ENCODE data around the gene PRKD1. TPM values are rescaled to one million over a fixed set of nuclear protein-coding genes. Genes with fewer than 3 reads are reported as not detected.

PRKD1 gene
- total RNA-seq, 1 donor from 2014 or later, result 13.5 TPM

- no peaks in the 10 kb centered on the region for H3K27me3 Mint-ChIP-seq (ENCODE audit: low read depth)
- H3K9me3 Mint-ChIP-seq, result peaks cover 3% of the 10 kb centered on the region
- peak overlapping the region; percentile 69 for H3K27ac Mint-ChIP-seq (ENCODE audit: unreplicated experiment)
- TF ChIP-seq, protein P1, sequence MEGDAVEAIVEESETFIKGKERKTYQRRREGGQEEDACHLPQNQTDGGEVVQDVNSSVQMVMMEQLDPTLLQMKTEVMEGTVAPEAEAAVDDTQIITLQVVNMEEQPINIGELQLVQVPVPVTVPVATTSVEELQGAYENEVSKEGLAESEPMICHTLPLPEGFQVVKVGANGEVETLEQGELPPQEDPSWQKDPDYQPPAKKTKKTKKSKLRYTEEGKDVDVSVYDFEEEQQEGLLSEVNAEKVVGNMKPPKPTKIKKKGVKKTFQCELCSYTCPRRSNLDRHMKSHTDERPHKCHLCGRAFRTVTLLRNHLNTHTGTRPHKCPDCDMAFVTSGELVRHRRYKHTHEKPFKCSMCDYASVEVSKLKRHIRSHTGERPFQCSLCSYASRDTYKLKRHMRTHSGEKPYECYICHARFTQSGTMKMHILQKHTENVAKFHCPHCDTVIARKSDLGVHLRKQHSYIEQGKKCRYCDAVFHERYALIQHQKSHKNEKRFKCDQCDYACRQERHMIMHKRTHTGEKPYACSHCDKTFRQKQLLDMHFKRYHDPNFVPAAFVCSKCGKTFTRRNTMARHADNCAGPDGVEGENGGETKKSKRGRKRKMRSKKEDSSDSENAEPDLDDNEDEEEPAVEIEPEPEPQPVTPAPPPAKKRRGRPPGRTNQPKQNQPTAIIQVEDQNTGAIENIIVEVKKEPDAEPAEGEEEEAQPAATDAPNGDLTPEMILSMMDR (conservative IDR thresholded peaks at IDR 0.05), result no peak
- no peaks in the 10 kb centered on the region for H3K36me3 Mint-ChIP-seq (ENCODE audit: low read depth)
- H3K4me1 Mint-ChIP-seq, result peaks cover 23% of the 10 kb centered on the region
- no peak for DNase-seq (ENCODE audit: low read depth, low spot score)
- H3K4me3 Mint-ChIP-seq, result no peak overlapping the region
Measured at GRCh38 chr14:29757711-29758233, 169.9 kb downstream of the PRKD1 start.

DNA sequence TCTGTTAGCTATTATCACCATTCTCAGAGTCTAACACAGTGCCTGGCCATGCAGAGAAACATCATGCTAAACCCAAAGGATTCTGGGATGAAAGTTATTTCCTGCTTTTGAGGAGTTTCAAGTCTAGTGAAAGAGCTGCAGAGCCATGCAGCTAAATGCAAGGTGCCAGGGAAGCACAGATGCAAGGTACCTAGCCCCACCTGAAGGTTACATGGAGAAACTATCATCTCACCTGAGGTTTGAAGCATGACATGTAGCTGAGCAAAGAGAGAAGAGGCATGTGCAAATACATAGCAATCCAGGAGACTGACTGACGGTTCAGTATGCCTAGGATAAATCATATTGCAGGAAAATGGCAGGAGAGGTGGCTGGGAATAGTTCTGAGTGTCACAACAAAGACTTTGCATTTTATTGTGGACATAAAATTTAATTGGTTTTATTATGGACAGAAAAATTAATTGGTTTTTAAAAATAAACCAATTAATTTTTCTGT is 170.4 kb downstream of the PRKD1 start:
- Mint-ChIP-seq H3K27me3 (ENCODE audit: low read depth) (no peaks in the 10 kb centered on the region), H3K4me1 (peaks cover 23% of the 10 kb centered on the region), H3K9me3 (peaks cover 3% of the 10 kb centered on the region), H3K4me3 (no peak overlapping the region), H3K27ac (ENCODE audit: unreplicated experiment) (no peak overlapping the region), H3K36me3 (ENCODE audit: low read depth) (no peaks in the 10 kb centered on the region)
- TF ChIP-seq, protein P1 (conservative IDR thresholded peaks at IDR 0.05), result no peak
- DNase-seq (ENCODE audit: low read depth, low spot score), result no peak

DNA sequence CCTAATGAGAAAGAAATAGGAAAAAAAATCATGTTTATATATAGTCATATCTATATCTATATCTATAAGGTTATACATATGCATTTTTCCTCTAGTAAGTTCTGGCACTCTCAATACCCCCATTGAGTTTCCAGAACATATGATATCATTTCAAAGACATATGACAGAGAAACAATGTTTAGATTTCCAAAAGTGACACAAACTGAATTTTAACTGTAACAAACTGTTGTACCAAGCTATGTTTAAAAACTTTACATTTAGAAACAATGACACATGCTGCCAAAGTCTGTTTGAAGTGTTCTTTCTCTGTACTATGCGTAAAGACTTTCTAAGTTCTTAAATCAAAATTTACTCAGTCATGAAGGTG is 171.6 kb downstream of the PRKD1 start:
- Mint-ChIP-seq H3K4me1 (peaks cover 20% of the 10 kb centered on the region), H3K36me3 (ENCODE audit: low read depth) (no peaks in the 10 kb centered on the region), H3K27me3 (ENCODE audit: low read depth) (no peaks in the 10 kb centered on the region), H3K4me3 (no peak overlapping the region), H3K27ac (ENCODE audit: unreplicated experiment) (no peak overlapping the region), H3K9me3 (peaks cover 3% of the 10 kb centered on the region)
- DNase-seq (ENCODE audit: low read depth, low spot score), result no peak
- TF ChIP-seq, protein P1 (conservative IDR thresholded peaks at IDR 0.05), result no peak

- Mint-ChIP-seq H3K4me1 (peaks cover 19% of the 10 kb centered on the region), H3K4me3 (no peak overlapping the region), H3K27ac (ENCODE audit: unreplicated experiment) (no peak overlapping the region), H3K9me3 (peaks cover 3% of the 10 kb centered on the region), H3K27me3 (ENCODE audit: low read depth) (no peaks in the 10 kb centered on the region), H3K36me3 (ENCODE audit: low read depth) (no peaks in the 10 kb centered on the region)
- no peak for DNase-seq (ENCODE audit: low read depth, low spot score)
- TF ChIP-seq, protein P1 (conservative IDR thresholded peaks at IDR 0.05), result no peak
Measured at GRCh38 chr14:29755311-29756018, 172.2 kb downstream of the PRKD1 start.

DNA sequence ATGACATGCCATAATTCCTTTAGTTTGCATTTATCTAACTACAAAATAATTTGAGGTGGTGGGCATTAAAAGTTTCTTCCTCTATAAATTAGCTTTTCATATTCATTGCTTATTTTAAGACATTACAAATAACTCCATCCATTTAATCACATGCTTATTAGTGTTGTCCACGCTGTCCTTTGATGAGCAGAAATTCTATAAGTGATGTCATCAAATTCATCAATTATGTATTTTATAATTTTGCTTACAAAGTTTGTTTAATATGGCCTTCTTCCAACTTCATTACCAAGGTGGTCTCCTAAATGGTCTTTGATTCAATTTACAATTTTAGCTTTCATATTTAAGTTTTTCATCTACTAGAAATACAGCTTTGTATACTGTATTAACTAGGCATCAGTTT is 173.5 kb downstream of the PRKD1 start:
- Mint-ChIP-seq H3K4me3 (no peak overlapping the region), H3K9me3 (peaks cover 3% of the 10 kb centered on the region), H3K4me1 (peaks cover 25% of the 10 kb centered on the region), H3K27me3 (ENCODE audit: low read depth) (no peaks in the 10 kb centered on the region), H3K27ac (ENCODE audit: unreplicated experiment) (no peak overlapping the region), H3K36me3 (ENCODE audit: low read depth) (no peaks in the 10 kb centered on the region)
- TF ChIP-seq, protein P1 (conservative IDR thresholded peaks at IDR 0.05), result no peak
- no peak for DNase-seq (ENCODE audit: low read depth, low spot score)

All from neural crest cell (in vitro differentiated cells).